ENCODE data around the gene RALGDS.
"Not testable (repeated sequence)": the region's sequence is repeated elsewhere in the genome, so short reads cannot be mapped to it uniquely, and the experiment has no call there.

Gene RALGDS

GRCh38 chr9:133083688-133084087 lies 37.4 kb downstream of the RALGDS start:
- DNase-seq = not testable (repeated sequence)

- not testable (repeated sequence) for DNase-seq
Observed at GRCh38 chr9:133081957-133082644, 38.9 kb downstream of the RALGDS start.

GRCh38 chr9:133080786-133081779 lies 40.0 kb downstream of the RALGDS start:
- not testable (repeated sequence) for DNase-seq

- no peak for DNase-seq
Observed at GRCh38 chr9:133080161-133080560, 40.9 kb downstream of the RALGDS start.

- no peak for DNase-seq
Observed at GRCh38 chr9:133078486-133078885, 42.6 kb downstream of the RALGDS start.

- no peak for DNase-seq
Observed at GRCh38 chr9:133076691-133077090, 44.3 kb downstream of the RALGDS start.

GRCh38 chr9:133075925-133076630 lies 45.0 kb downstream of the RALGDS start:
- no peak for DNase-seq

- no peak for DNase-seq
Observed at GRCh38 chr9:133074111-133074651, 46.9 kb downstream of the RALGDS start.

GRCh38 chr9:133073086-133074014 lies 47.7 kb downstream of the RALGDS start:
- no peak for DNase-seq

GRCh38 chr9:133072210-133072609 lies 48.8 kb downstream of the RALGDS start:
- DNase-seq = not testable (repeated sequence)

GRCh38 chr9:133071484-133072150 lies 49.4 kb downstream of the RALGDS start:
- no peak for DNase-seq

GRCh38 chr9:133070985-133071384 lies 50.1 kb downstream of the RALGDS start:
- DNase-seq = not testable (repeated sequence)

GRCh38 chr9:133070500-133070961 lies 50.5 kb downstream of the RALGDS start:
- not testable (repeated sequence) for DNase-seq

GRCh38 chr9:133068431-133068830 lies 52.6 kb downstream of the RALGDS start:
- not testable (repeated sequence) for DNase-seq

GRCh38 chr9:133067813-133068212 lies 53.2 kb downstream of the RALGDS start:
- DNase-seq = no peak

- no peak for DNase-seq
Observed at GRCh38 chr9:133067006-133067405, 54.0 kb downstream of the RALGDS start.

GRCh38 chr9:133066181-133066983 lies 54.7 kb downstream of the RALGDS start:
- no peak for DNase-seq

- DNase-seq = no peak
Observed at GRCh38 chr9:133065070-133065388, 56.0 kb downstream of the RALGDS start.

- no peak for DNase-seq
Observed at GRCh38 chr9:133064241-133065069, 56.6 kb downstream of the RALGDS start.

Measured in activated CD4-positive, alpha-beta T cell treated with anti-CD3 and anti-CD28 coated beads, Interleukin-2, amount 50 U/mL, for 16 hours (primary cell).